Astrocyte (in vitro differentiated cells and primary cell): Measurements from ENCODE around the gene GLYR1. TPM values are rescaled to one million over a fixed set of nuclear protein-coding genes. Genes with fewer than 3 reads are reported as not detected.
A peak's percentile ranks its signal among the peaks of the same experiment; 100 is the strongest.

Experiments used
- DNase-seq: peaks from one replicate; pipeline ENCODE4 v3.0.0-alpha.2; 2010; ENCODE audit warnings: low read depth
- FAIRE-seq: peaks from 2 replicates; lab custom pipeline; 2011; peaks lifted over from hg19 to GRCh38; lab: Jason Lieb, UNC
- H2AFZ ChIP-seq: 2 replicates; pipeline ENCODE4 v1.6.0; 2012; ENCODE audit warnings: low read depth, low read length, inconsistent platforms
- H3K27ac ChIP-seq: 2 replicates; pipeline ENCODE4 v1.5.1; 2011; ENCODE audit warnings: low read depth, low read length, inconsistent platforms
- H3K27me3 ChIP-seq: 2 replicates; pipeline ENCODE4 v1.6.0; 2011; ENCODE audit warnings: low read length, inconsistent platforms; ENCODE audit not compliant: insufficient read depth
- H3K36me3 ChIP-seq: 2 replicates; pipeline ENCODE4 v1.5.1; 2011; ENCODE audit warnings: low read length, inconsistent platforms; ENCODE audit not compliant: insufficient read depth
- H3K4me1 ChIP-seq: 2 replicates; pipeline ENCODE4 v1.5.1; 2011; ENCODE audit warnings: low read length, inconsistent platforms; ENCODE audit not compliant: insufficient read depth
- H3K4me2 ChIP-seq: 2 replicates; pipeline ENCODE4 v1.6.0; 2012; ENCODE audit warnings: low read length, inconsistent platforms
- H3K4me3 ChIP-seq: 2 replicates; pipeline ENCODE4 v1.5.1; 2011; ENCODE audit warnings: low read depth, mild to moderate bottlenecking, low read length, inconsistent platforms; ENCODE audit not compliant: insufficient read depth
- H3K79me2 ChIP-seq: 2 replicates; pipeline ENCODE4 v1.6.0; 2012; ENCODE audit warnings: mild to moderate bottlenecking, low read length, inconsistent platforms; ENCODE audit not compliant: insufficient read depth
- H3K9ac ChIP-seq: 2 replicates; pipeline ENCODE4 v1.6.0; 2012; ENCODE audit warnings: mild to moderate bottlenecking, low read length, inconsistent platforms
- H3K9me3 ChIP-seq: 2 replicates; pipeline ENCODE4 v1.5.1; 2012; ENCODE audit warnings: low read depth, mild to moderate bottlenecking, low read length, inconsistent platforms; ENCODE audit not compliant: insufficient read depth
- H4K20me1 ChIP-seq: 2 replicates; pipeline ENCODE4 v1.6.0; 2012; ENCODE audit warnings: low read length, inconsistent platforms; ENCODE audit not compliant: insufficient read depth
- H3K27ac Mint-ChIP-seq: one replicate; pipeline ENCODE4 v1.8.0; 2021; ENCODE audit warnings: mild to moderate bottlenecking, mixed read lengths; ENCODE audit not compliant: unreplicated experiment
- H3K27me3 Mint-ChIP-seq: one replicate; pipeline ENCODE4 v1.8.0; 2021; ENCODE audit warnings: low read depth, mixed read lengths; ENCODE audit not compliant: unreplicated experiment
- H3K36me3 Mint-ChIP-seq: one replicate; pipeline ENCODE4 v1.8.0; 2021; ENCODE audit warnings: low read depth, mixed read lengths; ENCODE audit not compliant: unreplicated experiment
- H3K4me1 Mint-ChIP-seq: one replicate; pipeline ENCODE4 v1.8.0; 2021; ENCODE audit warnings: low read depth, mixed read lengths; ENCODE audit not compliant: unreplicated experiment
- H3K4me3 Mint-ChIP-seq: one replicate; pipeline ENCODE4 v1.8.0; 2021; ENCODE audit warnings: mild to moderate bottlenecking, moderate library complexity, mixed read lengths; ENCODE audit not compliant: unreplicated experiment
- H3K9me3 Mint-ChIP-seq: one replicate; pipeline ENCODE4 v1.8.0; 2021; ENCODE audit warnings: mild to moderate bottlenecking, mixed read lengths; ENCODE audit not compliant: unreplicated experiment
- EZH2 ChIP-seq: IDR thresholded peaks from 2 replicates; pipeline ENCODE4 v1.6.1; 2012; ENCODE audit warnings: mild to moderate bottlenecking, low read length, inconsistent platforms; ENCODE audit not compliant: insufficient read depth
- total RNA-seq: library from RNA; stranded (reverse); gene quantifications from 2 replicates; pipeline ENCODE4 v1.2.1, GENCODE V29; 2021
- TF ChIP-seq, protein P1 (sequence below): IDR thresholded peaks from 2 replicates; pipeline ENCODE4 v1.5.1; 2011; ENCODE audit warnings: low read depth, mild to moderate bottlenecking, inconsistent platforms, low read length, moderate library complexity; ENCODE audit not compliant: insufficient read depth

The GLYR1 gene
- total RNA-seq, 1 donor from 2014 or later, result 77.8 TPM

DNA sequence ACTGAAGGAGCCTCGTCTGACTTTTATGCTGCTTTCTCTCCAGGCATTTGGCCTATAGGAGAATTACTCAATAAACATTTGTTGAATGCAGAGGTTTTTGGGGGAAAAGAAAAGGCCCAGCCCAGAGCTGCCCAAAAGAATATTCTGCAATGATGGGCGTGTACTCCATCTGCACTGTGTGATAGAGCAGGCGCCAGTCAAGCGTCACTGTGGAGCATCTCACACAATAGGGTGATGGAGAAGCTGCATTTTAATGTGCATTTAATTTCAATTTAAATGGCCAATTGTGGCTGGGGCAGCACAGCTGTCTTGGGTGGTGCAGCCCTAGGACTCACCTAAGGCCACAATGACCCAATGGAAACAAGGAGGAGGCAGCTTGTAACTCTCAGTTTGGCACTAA, 20.6 kb downstream of the GLYR1 start:
- H3K9ac ChIP-seq, result no peak overlapping the region
- peaks cover 58% of the 10 kb centered on the region for H3K36me3 ChIP-seq
- no peak overlapping the region for H3K4me3 ChIP-seq
- H3K27me3 Mint-ChIP-seq, result no peaks in the 10 kb centered on the region
- H3K4me2 ChIP-seq, result no peak overlapping the region
- H3K9me3 Mint-ChIP-seq, result no peaks in the 10 kb centered on the region
- H3K79me2 ChIP-seq, result peaks cover 13% of the 10 kb centered on the region
- no peak overlapping the region for H2AFZ ChIP-seq
- H3K4me1 Mint-ChIP-seq, result peaks cover 1% of the 10 kb centered on the region
- H3K4me3 Mint-ChIP-seq, result no peak overlapping the region
- FAIRE-seq, result no peak
- no peak overlapping the region for H3K27ac Mint-ChIP-seq
- no peaks in the 10 kb centered on the region for H3K9me3 ChIP-seq
- H3K36me3 Mint-ChIP-seq, result peaks cover 10% of the 10 kb centered on the region
- no peaks in the 10 kb centered on the region for H3K4me1 ChIP-seq
- no peak for DNase-seq
- H4K20me1 ChIP-seq, result peaks cover 41% of the 10 kb centered on the region
- TF ChIP-seq, protein P1, sequence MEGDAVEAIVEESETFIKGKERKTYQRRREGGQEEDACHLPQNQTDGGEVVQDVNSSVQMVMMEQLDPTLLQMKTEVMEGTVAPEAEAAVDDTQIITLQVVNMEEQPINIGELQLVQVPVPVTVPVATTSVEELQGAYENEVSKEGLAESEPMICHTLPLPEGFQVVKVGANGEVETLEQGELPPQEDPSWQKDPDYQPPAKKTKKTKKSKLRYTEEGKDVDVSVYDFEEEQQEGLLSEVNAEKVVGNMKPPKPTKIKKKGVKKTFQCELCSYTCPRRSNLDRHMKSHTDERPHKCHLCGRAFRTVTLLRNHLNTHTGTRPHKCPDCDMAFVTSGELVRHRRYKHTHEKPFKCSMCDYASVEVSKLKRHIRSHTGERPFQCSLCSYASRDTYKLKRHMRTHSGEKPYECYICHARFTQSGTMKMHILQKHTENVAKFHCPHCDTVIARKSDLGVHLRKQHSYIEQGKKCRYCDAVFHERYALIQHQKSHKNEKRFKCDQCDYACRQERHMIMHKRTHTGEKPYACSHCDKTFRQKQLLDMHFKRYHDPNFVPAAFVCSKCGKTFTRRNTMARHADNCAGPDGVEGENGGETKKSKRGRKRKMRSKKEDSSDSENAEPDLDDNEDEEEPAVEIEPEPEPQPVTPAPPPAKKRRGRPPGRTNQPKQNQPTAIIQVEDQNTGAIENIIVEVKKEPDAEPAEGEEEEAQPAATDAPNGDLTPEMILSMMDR, result no peak
- TF ChIP-seq EZH2, result no peak
- H3K27me3 ChIP-seq, result no peaks in the 10 kb centered on the region
- no peak overlapping the region for H3K27ac ChIP-seq

DNA sequence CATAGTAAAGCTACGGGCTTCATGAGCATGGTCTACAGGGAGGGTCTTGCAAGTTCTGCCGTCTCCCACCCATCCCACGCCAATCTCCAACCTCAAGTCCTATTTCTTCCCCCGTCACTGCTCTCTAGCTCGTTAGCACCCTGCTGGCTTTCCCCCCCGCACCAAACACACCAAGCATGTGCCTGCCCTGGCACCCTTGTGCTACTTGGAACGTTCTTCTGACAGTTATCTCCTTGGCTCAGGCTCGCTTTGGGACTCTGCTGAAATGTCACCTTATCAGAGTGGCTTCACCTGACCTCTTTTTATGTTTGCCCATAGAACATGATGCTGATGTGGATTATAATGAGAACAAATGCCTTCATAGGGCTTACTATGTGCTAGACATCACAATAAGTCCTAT, 21.9 kb downstream of the GLYR1 start:
- no peak for FAIRE-seq
- Histone ChIP-seq H3K4me3 (no peak overlapping the region), H3K79me2 (peaks cover 11% of the 10 kb centered on the region), H3K4me1 (no peaks in the 10 kb centered on the region), H3K9ac (no peak overlapping the region), H3K27me3 (no peaks in the 10 kb centered on the region), H2AFZ (no peak overlapping the region), H4K20me1 (peaks cover 39% of the 10 kb centered on the region), H3K27ac (no peak overlapping the region), H3K4me2 (no peak overlapping the region), H3K36me3 (peaks cover 59% of the 10 kb centered on the region), H3K9me3 (no peaks in the 10 kb centered on the region)
- H3K27me3 Mint-ChIP-seq, result no peaks in the 10 kb centered on the region
- peaks cover 1% of the 10 kb centered on the region for H3K4me1 Mint-ChIP-seq
- H3K9me3 Mint-ChIP-seq, result no peaks in the 10 kb centered on the region
- peaks cover 13% of the 10 kb centered on the region for H3K36me3 Mint-ChIP-seq
- TF ChIP-seq EZH2, result no peak
- TF ChIP-seq, protein P1, result no peak
- no peak overlapping the region for H3K4me3 Mint-ChIP-seq
- H3K27ac Mint-ChIP-seq, result peak overlapping the region; percentile 48
- no peak for DNase-seq

DNA sequence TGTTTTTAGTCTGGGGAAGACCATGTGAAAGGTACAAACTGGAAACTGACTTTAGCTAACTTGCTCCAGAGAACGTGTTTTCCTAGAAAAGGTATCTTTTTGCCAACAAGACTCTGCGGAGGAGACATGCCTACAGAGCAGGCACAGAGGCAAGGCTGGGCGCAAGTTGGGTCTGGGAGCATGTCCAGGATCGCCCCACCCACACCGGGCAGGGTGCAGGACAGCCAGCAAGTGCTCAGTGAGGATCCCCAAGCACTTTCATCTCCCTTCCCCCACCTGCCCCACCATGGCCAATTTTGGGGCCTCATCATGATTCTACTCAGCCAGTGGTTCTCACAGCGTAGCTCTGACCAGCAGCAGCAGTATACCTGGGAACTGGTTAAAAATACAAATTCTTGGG, 26.4 kb downstream of the GLYR1 start:
- no peak overlapping the region for H3K27ac ChIP-seq
- no peak overlapping the region for H3K4me3 ChIP-seq
- peaks cover 24% of the 10 kb centered on the region for H4K20me1 ChIP-seq
- no peak for FAIRE-seq
- Mint-ChIP-seq H3K9me3 (no peaks in the 10 kb centered on the region), H3K4me3 (no peak overlapping the region), H3K27ac (no peak overlapping the region), H3K36me3 (peaks cover 25% of the 10 kb centered on the region), H3K27me3 (no peaks in the 10 kb centered on the region), H3K4me1 (no peaks in the 10 kb centered on the region)
- peaks cover 51% of the 10 kb centered on the region for H3K36me3 ChIP-seq
- H3K9ac ChIP-seq, result no peak overlapping the region
- no peak for DNase-seq
- no peaks in the 10 kb centered on the region for H3K4me1 ChIP-seq
- no peak overlapping the region for H3K4me2 ChIP-seq
- no peaks in the 10 kb centered on the region for H3K27me3 ChIP-seq
- no peak overlapping the region for H2AFZ ChIP-seq
- TF ChIP-seq, protein P1, result no peak
- no peak for TF ChIP-seq EZH2
- no peaks in the 10 kb centered on the region for H3K9me3 ChIP-seq
- H3K79me2 ChIP-seq, result peaks cover 5% of the 10 kb centered on the region
